GM21717 (cell line): ENCODE data around the gene RPS3.
A peak's percentile ranks its signal among the peaks of the same experiment; 100 is the strongest.
"Not testable (repeated sequence)": the region's sequence is repeated elsewhere in the genome, so short reads cannot be mapped to it uniquely, and the experiment has no call there.

Experiments used
- ATAC-seq: cut with Tn5 transposase; IDR thresholded peaks from one replicate; pipeline ENCODE4 v1.9.1; 2021; ENCODE audit warnings: mild to moderate bottlenecking, moderate library complexity; ENCODE audit not compliant: unreplicated experiment

RPS3 gene

GRCh38 chr11:75399344-75400145 is at the start of gene RPS3:
TSS of gene RPS3 (plus strand) at chr11:75399518. CDS start at chr11:75399548, 30 bp downstream.
- ATAC-seq: peak; percentile 91

- no peak for ATAC-seq
Measured at GRCh38 chr11:75349521-75350116, 49.7 kb upstream of the RPS3 start.

- ATAC-seq: no peak
Measured at GRCh38 chr11:75350122-75350742, 49.1 kb upstream of the RPS3 start.

- no peak for ATAC-seq
Measured at GRCh38 chr11:75350743-75351540, 48.4 kb upstream of the RPS3 start.

- ATAC-seq: no peak
Measured at GRCh38 chr11:75351541-75351790, 47.9 kb upstream of the RPS3 start, which contains the start of gene ARRB1. TSS of gene ARRB1 (minus strand) at chr11:75351661. CDS start at chr11:75351607, 54 bp downstream.

- no peak for ATAC-seq
Measured at GRCh38 chr11:75351791-75352587, 47.3 kb upstream of the RPS3 start.

GRCh38 chr11:75352588-75353206 is 46.6 kb upstream of the RPS3 start:
- no peak for ATAC-seq

- ATAC-seq: no peak
Measured at GRCh38 chr11:75355051-75355450, 44.3 kb upstream of the RPS3 start.

- ATAC-seq: no peak
Measured at GRCh38 chr11:75356613-75357012, 42.7 kb upstream of the RPS3 start.

- not testable (repeated sequence) for ATAC-seq
Measured at GRCh38 chr11:75362285-75362684, 37.0 kb upstream of the RPS3 start.

GRCh38 chr11:75365711-75366181 is 33.6 kb upstream of the RPS3 start:
- no peak for ATAC-seq

GRCh38 chr11:75366826-75367225 is 32.5 kb upstream of the RPS3 start:
- ATAC-seq: not testable (repeated sequence)

GRCh38 chr11:75369560-75370255 is 29.6 kb upstream of the RPS3 start:
- no peak for ATAC-seq

GRCh38 chr11:75371949-75372876 is 27.1 kb upstream of the RPS3 start:
- no peak for ATAC-seq

GRCh38 chr11:75373201-75373600 is 26.1 kb upstream of the RPS3 start:
- ATAC-seq: no peak

GRCh38 chr11:75374646-75375045 is 24.7 kb upstream of the RPS3 start:
- ATAC-seq: no peak

- ATAC-seq: no peak
Measured at GRCh38 chr11:75375626-75376025, 23.7 kb upstream of the RPS3 start.

- no peak for ATAC-seq
Measured at GRCh38 chr11:75376175-75376574, 23.1 kb upstream of the RPS3 start.
